Putamen (tissue), 1 donor: Measurements from ENCODE around the gene SORCS1.

Experiments
- DNase-seq: peaks from one replicate; pipeline ENCODE4 v3.0.0-alpha.2; 2016; ENCODE audit warnings: low spot score

Gene SORCS1

GRCh38 chr10:106898446-106898845, 266.1 kb downstream of the SORCS1 start:
- peak; percentile 17 for DNase-seq

DNA sequence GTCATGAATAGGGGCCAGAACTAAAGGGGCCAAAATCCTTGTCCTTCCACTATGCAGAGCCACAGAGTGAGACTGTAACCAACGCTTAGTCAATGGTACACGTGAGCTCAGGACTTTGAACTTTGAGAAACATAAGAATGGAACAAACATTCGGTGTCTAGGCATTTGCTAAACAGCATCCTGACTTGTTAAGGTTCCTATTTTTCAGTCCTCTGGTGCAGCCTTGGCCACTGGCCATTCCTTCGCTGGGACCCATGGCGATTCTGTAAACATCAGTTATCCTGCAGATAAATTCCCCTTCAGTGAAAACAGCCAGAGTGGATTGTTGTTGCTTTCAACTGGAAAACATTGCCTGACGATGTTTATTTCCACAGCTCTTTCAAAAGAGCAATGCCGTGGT, 266.8 kb downstream of the SORCS1 start:
- DNase-seq: no peak

GRCh38 chr10:106894692-106895091, 269.8 kb downstream of the SORCS1 start:
- no peak for DNase-seq

GRCh38 chr10:106877574-106877973, 286.9 kb downstream of the SORCS1 start:
- no peak for DNase-seq

GRCh38 chr10:106874604-106874889, 290.0 kb downstream of the SORCS1 start:
- DNase-seq: no peak

DNA sequence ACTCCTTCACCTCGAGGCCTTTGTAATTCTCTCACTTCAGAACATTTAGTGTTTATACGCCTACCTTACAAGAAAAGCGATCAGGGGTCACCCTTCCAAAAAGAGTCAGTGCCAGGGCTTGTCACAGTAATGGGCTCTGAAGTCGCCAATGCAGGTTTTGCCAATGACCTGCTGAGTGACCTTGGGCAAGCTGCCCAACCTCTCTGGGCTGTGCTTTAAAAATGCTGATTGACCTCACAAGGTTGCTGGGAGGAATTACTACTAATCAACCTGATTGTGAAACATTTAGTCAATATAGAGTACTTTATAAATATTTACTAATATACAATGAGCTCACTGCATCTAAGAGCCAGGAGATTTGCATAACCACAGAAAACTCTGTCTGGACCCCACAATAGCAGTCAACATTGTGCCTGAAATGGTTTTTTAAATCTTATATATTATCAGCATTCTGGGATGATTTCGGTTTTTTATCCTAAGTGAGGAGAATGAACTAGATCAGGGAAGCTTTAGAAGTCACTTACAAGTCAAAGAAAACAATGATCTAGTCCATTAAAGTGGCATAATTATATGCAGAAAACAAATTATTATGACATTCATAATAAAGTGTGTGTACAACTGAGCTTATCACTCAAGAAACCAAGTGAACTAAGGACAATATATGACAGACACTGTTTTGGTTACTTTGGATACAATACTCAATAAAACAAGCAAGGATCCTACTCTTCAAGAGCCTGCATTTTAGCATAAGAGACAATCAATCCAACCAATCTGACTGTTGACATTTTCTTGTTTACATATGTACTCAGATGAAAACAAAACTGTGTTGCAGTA, 290.5 kb downstream of the SORCS1 start:
- no peak for DNase-seq

- DNase-seq: no peak
Measured at GRCh38 chr10:106872176-106872575, 292.3 kb downstream of the SORCS1 start.

GRCh38 chr10:106866244-106866845, 298.2 kb downstream of the SORCS1 start:
- peak; percentile 55 for DNase-seq

- no peak for DNase-seq
Measured at GRCh38 chr10:106864031-106864430, 300.5 kb downstream of the SORCS1 start.

DNA sequence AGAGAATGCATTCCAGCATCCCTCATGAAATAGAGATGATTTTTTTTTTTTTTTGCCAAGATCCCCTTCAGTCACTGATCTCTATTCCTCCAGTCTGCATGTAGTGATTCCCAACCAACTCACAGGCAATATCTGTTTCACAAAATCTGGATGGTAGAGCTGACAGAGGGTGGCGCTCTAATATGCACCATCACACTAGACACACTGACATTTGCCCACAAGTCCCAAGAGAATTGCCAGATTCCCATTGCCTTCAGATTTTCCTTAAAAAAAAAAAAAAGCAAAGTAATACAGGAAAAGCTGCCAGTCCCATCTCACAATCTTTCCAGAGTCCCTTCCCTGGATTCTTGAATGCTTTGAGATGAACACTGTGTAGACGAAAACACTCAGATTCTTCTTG, 301.0 kb downstream of the SORCS1 start:
- no peak for DNase-seq

- DNase-seq: no peak
Measured at GRCh38 chr10:106859892-106860652, 304.4 kb downstream of the SORCS1 start.

DNA sequence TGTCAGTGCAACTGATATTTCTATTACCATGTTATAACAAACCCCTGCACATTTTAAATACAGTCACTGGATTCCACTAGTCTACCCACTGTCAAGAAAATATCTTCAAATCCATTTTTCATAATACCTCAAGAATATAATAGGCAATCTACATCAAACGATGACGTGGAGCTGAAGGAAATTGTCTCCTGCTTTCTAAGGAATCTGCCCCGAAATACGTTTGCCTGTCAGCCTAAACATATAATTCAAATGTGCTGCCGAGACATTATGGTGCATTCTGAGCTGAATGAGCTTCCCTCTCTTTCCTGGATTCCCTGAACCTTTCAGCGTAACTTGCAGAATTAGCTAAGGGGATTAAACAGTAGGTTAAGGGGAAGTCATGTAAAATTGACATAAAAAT, 306.8 kb downstream of the SORCS1 start:
- DNase-seq: no peak

- no peak for DNase-seq
Measured at GRCh38 chr10:106857213-106857612, 307.3 kb downstream of the SORCS1 start.

DNA sequence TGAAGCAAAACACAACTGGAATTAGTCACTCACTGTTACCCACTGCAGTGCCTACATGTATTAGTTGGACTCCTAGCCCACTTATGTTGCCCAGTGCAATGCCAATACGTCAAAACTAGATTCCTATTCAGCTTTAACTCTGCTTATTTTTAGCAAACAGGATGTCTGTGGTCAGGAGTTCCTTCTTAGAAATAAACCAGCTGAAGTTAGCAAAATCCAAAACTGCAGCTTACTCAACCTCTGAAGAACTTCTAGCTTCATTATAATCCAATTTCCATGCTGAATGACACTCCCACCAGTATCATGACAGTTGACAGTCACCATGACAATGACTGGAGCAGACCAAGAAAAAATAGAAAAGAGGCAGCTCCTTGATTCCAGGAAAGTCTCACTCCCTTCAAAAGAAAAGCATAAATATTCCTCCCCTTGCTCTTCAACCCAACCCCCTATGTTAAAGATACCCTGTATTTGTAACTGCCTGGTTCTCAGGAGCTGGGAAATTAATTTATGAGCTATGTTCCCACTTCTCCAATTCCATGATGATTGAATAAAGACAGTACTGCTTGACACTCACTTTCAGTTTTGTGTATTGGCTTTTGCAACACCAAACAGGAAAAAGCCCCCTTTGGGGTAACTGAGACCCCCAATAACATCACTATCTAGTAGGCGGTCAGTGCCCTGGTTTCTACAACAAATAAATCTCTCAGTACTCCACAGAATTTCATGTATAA, 327.4 kb downstream of the SORCS1 start:
- peak; percentile 56 for DNase-seq

DNA sequence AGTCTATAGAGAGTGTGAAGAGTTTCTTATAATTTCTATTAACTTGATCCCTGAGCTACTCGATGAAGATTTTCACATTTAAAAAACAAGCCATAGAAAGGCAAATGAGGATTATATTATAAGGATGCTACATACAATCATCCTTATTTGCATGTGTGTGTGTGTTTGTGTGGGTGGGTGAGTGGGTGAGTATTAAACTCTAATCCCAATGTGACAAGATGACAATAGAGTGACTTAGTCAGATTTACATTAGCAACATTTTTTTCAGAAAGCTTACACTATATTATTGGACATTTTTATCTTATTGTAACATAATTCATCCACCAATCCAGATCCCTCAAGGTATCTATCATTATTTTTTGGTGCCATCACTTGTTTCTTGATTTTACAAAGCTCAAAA, 331.7 kb downstream of the SORCS1 start:
- DNase-seq: no peak

- no peak for DNase-seq
Measured at GRCh38 chr10:106830471-106830870, 334.0 kb downstream of the SORCS1 start.

- DNase-seq: no peak
Measured at GRCh38 chr10:106830006-106830405, 334.5 kb downstream of the SORCS1 start.

- no peak for DNase-seq
Measured at GRCh38 chr10:106826716-106827115, 337.8 kb downstream of the SORCS1 start.

- no peak for DNase-seq
Measured at GRCh38 chr10:106825576-106826364, 338.7 kb downstream of the SORCS1 start.

DNA sequence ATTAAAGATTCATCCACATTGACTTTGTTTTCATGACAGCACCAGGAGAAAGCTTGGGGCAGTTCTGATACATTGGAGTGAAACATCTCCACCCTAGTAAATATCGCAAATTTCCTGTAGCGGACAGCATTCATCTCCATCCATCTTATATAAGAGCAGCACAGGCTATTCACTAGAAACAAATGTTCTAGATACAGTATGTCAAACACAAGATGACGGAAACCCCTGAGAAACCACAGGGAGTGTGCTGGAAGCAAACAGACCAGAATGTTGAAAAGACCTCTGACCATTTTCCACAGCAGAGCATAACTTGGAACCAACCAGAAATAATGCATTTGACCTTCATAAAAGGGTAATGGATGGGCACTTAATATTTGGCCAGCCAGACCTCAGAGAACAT, 343.9 kb downstream of the SORCS1 start:
- no peak for DNase-seq

DNA sequence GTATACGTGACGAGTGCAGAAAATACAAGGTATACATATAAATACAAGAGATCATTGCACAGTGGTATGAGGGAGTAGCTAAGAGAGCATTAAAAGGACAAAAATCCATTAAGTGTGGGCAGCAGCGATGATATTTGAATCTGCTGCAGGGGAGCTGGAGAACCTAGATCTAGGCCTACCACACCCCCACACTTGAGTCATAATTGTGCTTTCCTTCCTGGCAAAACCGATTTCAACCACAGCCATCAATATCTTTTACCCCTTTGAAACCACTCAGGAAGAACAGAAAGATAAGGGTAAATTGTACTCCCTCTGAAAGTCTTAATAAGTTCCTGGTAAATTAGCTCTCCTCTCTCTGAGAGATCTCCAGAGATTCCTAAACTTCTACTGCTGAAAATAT, 345.0 kb downstream of the SORCS1 start:
- DNase-seq: no peak
